CD4-positive, alpha-beta T cell treated with Interleukin-6 for 4 hours (primary cell): ENCODE data around the gene ZBTB20.

Experiments used
- DNase-seq: peaks from one replicate; pipeline ENCODE4 v3.0.0-alpha.2; 2020; ENCODE audit warnings: mixed read lengths

ZBTB20 gene

DNA sequence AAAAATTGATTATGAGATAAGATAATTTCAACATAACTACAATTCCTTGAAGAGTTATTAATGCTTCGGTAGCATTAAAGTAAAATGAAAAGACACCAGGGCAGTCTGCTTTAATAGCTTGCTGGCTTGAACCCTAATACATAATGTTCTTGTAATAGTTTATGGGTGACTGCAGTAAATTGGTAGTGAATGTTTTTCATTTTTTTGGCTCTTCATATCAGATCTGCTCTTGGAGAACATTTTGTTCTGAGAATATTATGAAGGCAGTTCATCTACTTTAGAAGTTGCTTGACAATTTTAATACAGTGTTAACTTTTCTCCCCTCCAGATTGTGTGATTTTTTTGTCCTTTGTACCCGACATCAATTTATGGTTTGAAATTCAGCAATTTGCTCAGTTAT, 128.4 kb downstream of the ZBTB20 start:
- DNase-seq, result no peak

DNA sequence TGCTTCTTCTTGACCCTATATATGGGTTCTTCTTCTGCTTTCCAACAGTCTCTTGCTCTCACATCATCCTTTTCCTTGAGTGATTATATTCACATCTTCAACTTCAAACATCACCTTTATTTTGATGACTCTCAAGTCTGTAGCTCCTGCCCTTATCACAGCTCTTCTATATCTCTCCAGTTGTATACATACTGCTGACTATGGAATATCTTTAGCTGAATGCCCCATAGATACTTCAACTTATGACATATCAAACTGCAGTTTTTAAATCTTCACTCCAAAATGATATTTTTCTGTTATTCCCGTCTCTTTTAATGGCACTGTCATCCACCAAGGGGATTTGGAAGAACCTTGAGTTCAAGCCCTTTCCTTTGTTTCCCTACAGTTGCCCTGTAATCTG, 139.1 kb downstream of the ZBTB20 start:
- no peak for DNase-seq

DNA sequence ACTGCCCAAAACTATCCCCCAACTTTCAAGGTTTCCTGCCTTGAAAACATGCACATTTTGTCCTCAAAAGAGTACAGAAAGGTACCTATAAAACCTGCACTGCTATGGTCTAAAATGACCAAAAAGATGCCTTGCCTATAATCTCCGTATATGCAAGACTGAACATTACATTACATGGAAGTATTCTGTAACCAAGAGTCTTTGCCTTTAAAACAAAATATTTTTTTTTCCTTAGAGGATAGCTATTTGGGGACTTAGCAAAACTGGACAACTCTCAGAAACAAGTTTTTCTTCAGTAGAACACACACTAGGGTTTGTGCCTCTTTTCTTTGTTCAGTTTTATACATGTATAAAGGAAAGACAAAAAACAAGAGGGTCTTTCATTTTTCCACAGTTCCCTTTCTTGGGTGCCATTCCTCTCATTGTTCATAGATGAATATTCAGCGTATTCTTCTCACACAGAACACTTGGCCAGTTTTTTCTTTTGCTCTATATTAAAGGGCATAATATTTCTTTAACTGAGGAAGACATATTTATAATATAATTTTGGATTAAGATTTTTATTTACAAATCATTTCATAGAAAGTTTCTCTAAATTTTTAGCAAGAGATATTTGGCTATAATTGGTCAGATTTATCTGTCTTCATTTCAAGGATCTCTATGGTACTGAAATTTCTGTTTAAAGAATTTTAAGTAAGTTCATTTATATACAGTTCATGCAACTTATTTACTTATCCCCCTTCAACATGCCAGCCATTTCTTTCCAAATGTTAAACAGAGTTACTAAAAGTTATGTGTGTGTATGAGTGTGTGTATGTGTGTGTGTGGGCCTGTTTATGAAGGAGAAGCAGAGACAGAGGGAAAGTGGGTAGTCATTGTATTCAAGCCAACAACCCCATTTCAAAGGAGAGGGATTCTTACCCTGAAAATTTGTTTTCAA, 142.6 kb downstream of the ZBTB20 start:
- no peak for DNase-seq

DNA sequence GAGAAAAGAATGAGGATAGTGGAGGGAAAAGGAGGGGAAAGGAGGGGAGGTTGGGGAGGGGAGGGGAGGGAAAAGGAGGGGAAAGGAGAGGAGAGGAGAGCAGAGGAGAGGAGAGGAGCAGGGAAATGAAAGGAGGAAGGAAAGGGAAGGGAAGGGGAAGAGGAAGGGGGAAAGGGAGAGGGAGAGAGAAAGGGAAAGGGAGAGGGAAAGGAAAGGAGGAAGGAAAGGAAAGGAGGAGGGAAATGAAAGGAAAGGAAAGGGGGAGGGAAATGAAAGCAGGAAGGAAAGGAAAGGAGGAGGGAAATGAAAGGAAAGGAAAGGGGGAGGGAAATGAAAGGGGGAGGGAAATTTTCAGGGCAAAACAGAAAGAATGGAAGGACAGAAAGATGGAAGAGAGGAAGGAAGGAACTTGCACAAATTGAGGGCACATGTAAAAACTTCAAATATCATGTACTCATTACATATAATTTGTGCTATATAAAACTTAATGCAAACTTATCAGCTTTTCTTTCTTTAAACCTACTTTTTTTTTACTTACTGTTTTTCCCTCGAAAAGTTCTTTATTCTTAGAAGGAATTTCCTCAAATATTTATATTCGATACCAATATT, 148.0 kb downstream of the ZBTB20 start:
- DNase-seq, result no peak

DNA sequence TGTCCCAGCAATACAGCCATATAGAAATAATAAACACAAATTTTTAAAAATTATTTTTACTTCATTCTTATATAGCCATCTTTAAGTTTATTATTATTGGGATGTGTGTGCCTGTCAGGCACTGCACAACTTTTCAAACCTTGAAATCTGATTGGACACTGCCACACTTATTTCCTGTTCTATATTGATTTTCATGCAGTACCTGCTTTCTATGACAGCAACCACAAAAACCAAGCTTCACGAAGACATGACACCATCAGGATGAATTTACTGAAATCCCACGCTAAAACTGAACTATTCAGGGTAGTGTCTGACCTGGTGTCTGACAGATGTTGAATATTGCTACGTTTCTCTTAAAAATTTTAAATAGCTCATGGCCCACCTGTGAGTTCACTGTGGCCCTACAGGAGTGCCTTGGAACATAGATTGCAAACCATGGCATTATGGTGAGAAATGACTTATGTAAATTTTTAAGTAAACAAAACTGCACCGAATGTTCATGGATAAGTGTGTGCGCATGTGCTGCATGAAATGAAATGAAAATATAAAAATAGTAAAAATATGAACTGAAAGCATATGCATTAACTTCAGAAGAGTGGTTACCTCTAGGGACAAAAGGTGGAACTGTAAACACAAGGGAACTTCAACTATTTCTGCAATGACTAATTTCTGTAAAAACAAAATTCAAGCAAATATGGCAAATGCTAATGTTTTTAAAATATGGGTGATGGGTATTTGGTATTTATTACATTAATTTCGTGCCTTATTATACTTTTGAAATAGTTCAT, 152.3 kb downstream of the ZBTB20 start:
- DNase-seq, result no peak

DNA sequence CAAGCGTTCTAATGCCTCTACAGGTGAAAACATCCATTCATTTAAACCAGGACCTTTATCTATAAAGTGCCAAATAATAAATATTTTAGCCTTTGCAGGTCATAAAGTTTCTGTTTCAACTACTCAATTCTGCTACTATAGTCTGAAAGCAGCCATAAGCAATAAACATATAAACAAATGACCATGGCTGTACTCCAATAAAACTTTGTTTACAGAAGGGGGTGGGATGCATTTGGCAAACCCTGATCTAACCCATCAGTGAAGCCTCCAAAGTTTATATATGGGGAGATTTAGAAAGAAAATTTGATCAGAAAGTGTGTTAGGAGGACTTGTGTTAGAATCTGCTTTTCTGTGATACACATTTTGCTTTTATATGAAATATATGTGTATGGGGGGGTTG, 161.3 kb downstream of the ZBTB20 start:
- DNase-seq, result no peak

DNA sequence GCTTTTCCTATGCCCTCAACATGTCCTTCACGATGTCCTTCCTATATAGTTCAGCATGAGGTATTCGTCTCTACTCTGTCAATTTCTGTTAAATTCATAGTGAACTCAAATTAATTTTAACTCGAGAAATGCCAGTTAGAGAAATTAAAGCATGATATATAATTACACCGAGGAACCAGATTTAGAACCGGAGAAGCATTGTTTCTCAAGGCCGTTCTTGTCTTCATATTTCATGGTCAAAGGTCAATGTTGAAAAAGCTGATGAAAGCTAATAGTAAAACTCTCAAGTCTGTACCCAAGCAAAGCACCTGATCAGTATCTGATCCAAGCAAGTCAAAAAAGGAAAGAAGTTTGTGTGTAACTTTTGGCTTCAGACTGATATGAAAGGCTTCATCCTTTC, 163.8 kb downstream of the ZBTB20 start:
- no peak for DNase-seq

DNA sequence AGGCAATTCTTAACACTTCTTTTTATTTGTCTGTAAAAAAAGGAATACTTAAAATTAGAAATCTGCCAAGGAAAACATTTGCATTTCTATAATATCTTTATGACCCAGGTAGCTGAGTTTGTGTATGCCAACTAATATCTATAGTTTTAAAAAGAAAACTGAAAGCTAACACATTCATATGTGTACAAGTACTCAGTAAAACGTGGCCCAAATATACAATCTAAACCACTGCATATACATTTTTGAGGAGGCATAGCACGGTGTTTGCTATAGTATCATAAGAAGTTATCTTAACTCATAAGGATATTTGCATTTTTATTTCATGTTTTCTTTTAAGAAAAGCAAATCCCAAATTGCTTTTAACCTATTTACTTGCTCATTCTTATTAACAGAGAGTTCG, 172.7 kb downstream of the ZBTB20 start:
- DNase-seq, result no peak

DNA sequence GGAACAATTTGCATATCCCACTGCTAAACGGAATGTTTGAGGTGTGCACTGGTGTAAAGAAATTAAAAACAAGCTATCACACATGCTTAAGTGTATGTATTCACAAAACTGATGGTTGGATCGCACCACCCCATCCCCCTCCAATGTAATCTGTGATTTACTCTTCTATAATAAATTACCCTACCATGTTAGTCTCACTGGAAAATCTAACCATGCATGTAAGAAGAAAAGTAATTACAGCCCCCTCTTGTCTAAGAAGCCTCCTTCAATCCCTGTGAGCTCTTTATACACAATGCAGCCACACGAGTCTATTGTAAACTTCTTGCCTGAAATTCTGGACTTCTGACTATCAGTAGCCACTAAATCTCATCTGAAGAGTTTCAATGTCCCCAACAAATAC, 173.6 kb downstream of the ZBTB20 start:
- no peak for DNase-seq

DNA sequence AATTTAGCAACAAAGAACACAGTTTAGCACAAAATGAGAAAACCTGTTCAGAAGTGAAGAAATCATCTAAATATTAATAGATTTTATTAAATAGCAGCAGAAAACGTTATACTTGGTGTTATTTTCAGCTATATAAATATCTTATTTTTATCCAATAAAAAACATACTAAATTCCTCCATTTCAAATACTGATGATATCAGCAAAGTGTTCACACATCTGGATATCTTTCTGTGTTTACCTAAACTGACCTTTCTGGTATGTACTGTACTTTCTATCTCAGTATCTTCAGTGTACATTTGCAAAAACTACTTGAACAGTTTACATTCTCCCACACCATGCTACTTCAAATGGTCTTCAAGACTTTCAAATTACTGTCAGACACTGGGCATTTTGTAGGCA, 179.9 kb downstream of the ZBTB20 start:
- no peak for DNase-seq

DNA sequence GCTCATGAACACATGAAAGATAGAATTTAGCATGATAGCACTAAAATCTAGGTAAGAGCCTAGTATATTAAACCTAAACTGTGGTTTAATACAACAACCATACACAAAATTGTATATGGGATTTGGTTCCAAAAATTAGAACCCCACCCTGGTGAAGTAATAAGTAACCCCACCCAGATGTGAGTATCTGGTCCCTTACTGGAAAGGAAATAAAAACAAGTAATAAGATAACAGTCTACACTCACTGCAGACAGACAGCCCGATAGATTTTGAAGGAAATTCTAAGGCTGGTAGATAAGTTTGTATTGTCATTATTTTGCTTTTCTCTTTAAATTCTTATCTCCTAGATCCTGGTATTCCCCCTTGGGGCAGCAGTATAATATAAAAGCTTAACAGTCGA, 184.9 kb downstream of the ZBTB20 start:
- no peak for DNase-seq

DNA sequence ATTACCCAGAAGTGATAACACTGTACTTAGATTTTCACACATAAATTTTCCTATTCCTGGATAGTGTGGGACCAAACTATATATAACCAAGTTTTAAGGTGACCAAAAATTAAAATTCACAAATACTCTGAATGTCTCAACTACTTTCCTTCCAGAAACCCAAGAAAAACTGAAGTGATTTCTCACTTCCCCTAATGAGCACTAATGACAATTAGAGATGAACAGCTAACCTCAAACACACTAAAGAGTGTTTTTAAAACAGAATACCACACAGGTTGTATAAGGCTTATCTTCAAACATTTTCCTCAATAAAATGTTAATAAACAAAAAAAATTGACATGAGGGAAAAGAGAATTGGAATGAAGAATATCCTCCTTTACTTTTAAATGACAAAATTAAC, 188.2 kb downstream of the ZBTB20 start:
- no peak for DNase-seq

DNA sequence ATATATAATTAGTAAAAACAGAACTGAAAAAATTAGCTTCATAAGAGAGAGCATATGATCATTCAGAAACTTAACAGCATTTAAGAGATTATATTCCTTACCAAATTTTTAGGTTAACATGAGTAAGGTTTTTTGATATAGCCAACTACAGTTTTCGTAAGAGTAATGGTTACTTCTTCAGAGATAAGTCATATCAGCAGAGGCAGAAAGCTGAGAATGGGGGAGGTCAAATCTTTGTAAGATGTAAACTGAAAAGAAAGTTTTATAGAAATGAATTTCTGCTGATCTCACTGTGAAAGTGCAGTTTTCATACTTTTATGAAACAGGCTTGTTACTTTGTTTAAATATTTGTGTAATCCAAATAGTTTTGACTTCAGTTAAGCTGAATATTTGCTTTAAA, 193.3 kb downstream of the ZBTB20 start:
- no peak for DNase-seq

DNA sequence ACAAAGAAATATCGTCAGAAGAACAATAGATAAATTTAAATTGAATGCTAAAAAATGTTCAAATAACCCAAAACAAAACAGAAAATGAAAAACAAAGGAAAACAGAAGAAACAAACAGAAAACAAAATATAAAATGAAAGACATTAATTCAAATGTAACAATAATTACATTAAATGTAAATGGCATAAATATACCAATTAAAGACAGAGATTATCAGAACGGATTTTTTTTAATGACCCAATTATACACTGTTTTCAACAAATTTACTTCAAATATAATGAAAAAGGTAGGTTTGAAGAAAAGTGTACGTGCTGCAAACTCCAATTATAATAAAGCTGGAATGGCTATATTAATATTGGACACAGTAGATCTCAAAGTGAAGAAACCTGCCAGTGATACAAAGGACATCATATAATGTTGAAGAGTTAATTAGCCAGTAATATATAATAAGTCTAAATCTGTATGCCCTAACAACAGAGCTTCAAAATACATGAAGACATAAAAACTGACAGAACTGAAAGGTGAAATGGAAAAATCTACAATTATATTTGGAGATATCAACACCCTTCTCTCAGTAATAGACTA, 193.8 kb downstream of the ZBTB20 start:
- no peak for DNase-seq

DNA sequence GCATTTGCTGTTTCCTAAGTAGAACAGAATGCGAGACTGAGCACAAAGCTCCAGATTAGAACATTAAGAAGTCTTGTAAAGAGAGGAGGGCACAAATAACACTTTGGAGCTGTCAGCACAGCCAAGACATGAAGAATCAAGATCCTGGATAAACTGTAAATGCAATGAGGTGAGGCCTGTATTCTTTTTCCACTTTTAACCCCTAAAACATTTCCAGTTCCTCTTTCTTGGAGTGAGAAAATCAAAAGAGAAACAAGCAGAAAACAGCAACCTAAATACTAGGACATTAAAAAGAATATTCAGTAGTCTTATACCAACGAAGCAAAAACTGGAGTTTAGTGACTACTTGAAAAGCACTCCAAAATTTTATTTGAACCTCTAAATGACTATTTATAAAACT, 204.3 kb downstream of the ZBTB20 start:
- no peak for DNase-seq

DNA sequence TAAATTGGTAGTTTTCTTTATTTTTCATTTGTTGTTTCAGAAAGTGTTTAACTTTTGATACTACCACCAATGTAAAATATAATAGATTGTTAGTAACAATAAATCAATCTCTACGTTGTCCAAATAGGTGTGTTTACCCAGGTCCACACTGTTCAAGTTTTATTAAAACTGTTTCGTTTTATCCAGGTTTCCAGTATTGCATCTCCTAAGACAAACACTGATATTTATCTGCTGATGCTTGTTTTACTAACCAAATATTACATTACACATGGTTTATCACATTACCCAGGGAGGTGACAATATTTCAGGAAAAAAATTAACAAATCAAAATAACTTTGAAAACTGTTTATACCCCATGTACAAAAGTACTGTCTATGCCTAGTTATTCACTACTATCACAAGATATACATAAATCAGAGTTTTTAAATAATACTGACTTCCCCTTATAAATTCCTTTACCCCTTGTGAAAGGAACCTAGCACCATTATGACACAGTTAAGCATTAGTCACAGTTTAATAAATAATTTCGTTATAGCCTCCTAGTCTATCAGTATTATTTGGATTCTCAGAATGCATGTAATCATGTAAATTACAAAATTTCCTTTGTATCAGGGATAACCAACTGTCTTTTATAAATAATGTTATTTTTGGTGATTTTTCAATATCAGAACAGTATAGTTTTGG, 205.3 kb downstream of the ZBTB20 start:
- DNase-seq, result no peak

DNA sequence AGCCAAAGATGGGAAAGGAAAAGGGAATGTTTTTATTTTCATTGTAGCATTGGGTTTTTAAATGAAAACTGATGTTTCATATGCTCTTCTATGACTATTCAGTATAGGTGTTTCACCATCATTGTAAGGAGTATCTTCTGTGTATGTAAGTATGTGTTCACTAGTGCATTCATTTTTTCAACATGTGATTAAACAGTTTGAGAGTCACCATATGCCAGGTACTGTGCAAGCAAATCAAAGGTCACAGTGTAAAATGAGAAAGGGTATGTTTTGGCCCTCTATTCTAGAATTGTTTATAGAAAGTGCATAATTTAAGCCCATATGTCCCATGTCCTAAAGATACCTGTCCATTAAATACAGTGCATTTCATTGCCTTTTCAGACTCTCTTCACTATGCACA, 207.2 kb downstream of the ZBTB20 start:
- no peak for DNase-seq

DNA sequence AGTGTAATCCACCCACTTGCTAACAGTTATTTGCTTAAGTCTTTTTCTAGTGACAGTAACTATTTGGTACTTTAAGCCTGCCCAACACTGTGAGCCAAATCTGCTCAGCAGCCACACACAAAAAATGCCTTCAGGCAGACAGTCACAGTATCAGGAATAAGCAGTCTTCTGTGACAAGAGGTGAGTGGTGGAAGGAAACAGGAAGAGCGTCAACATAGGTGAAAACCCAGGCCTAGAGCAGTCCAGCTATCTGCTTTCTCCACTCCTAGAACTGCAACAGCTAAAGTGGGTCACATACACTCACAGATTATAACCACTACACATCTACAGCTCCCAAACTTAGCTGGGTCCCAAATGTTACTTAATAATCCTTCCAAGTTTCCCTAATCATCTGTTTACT, 213.7 kb downstream of the ZBTB20 start:
- no peak for DNase-seq

DNA sequence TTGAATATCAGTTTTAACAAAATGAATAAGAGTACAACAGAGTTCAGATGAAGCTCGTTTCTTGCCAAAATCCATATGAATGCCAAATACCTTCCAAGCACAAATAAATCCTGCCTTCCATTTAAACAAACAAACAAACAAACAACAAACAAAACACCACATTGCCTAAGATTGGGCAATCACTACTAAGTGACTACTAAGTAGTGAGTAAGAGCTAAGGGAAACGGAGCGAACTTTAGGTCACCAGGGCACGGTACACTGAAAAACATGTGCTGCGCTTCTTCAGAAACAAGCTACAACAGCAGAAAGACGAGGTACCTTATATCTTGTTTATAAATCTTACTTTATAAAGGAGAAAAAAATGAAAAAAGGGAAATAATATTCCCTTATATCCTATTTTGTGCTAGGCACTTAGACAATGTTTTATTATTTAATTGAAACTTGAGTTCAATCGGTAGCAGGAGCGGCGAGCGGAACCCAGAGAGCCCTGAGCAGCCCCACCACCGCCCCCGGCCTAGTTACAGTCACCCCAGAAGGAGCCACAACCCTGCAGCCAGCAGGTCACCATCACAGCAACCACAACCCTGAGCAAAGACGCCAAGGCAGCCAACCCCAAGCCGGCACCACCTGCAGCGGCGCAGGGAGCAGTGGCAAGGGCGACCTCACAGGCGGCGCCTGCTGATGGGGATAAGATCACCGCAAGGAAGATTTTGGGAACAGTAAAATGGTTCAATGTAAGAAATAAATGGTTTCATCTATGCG, 216.9 kb downstream of the ZBTB20 start:
- DNase-seq, result no peak

DNA sequence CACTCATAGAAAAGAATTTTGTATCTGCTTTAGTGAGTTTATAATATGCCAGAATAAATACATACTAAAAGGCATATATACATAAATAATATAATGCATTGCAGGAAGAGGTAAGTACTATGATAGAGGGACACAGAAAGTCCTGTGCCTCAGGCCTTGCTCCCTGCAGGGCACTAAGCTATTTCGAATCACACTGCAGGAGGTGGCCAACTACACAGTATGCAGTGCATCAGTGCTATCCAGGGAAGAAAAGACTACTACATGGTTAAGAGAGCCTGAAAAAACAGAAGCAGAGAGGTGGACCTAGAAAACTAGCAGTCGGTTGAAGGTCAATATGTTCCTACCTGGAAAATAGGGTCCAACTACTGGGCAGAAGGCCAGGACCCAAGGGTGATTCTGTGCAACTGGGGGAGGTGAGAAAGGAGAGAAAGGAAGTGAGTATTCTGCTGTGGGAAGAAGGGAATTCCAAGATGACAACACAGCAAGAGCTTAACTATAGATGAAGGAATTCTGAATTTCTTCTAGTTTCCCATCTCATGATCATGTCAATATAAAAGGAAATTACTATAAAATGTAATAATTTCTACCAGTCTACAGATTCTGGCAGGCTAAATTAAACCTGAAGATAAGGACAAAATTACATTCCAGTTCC, 218.0 kb downstream of the ZBTB20 start:
- no peak for DNase-seq

DNA sequence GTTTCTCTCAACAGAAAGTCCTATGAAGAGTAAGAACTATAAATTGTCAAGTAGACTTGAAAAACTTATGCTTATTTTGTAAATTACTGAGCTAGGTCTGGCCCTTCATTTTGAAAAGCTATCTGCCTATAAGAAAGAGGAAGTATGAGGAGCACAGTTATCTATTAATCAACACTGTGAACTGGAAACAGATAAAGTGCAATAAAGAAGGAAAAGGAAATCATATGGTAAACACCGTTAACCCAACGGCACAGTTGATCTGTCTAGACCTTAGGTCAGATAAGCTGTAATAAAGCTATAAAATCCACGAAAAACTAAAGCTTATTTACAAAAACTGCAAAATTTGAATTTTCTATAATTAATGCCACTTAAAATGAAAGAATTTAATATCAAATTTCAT, 242.5 kb downstream of the ZBTB20 start:
- DNase-seq, result no peak
